ENCODE measurements around the gene POT1.

The POT1 gene

DNA sequence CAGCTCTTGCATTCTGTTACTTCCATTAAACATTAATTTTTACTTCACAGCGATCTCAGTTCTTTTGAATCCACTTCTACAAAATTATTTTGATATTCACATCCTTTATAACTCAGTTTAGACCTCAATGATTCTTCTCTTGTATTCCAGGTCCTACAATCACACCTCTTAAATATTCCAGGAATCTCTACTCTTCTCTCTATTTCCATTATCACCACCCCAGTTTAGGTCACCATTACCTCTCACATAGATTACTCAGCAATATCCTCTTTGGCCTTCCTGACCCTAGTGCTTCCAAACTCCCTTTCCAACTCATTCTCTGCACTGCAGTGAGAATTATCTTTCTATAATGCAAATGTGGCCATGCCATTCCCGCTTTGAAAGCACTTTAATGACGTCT, 136.9 kb downstream of the POT1 start:
- Histone ChIP-seq H3K27me3 (replicated peaks; ENCODE audit: control insufficient read depth, insufficient read depth, low read length) (no peaks in the 10 kb centered on the region), H3K36me3 (ENCODE audit: control insufficient read depth, insufficient read depth, low read length) (no peaks in the 10 kb centered on the region), H3K4me3 (replicated peaks; ENCODE audit: low read depth, low read length) (no peak overlapping the region)
- no peak for TF ChIP-seq CTCF (IDR thresholded peaks at IDR 0.05; ENCODE audit: insufficient read depth, low read length, poor library complexity, severe bottlenecking)
- no peak for DNase-seq (ENCODE audit: extremely low read depth, insufficient read length)

- Histone ChIP-seq H3K4me3 (replicated peaks; ENCODE audit: low read depth, low read length) (no peak overlapping the region), H3K27me3 (replicated peaks; ENCODE audit: control insufficient read depth, insufficient read depth, low read length) (no peaks in the 10 kb centered on the region), H3K36me3 (ENCODE audit: control insufficient read depth, insufficient read depth, low read length) (no peaks in the 10 kb centered on the region)
- no peak for DNase-seq (ENCODE audit: extremely low read depth, insufficient read length)
- no peak for TF ChIP-seq CTCF (IDR thresholded peaks at IDR 0.05; ENCODE audit: insufficient read depth, low read length, poor library complexity, severe bottlenecking)
Observed at GRCh38 chr7:124792002-124792401, 137.6 kb downstream of the POT1 start.

GRCh38 chr7:124791426-124791825, 138.2 kb downstream of the POT1 start:
- no peak for DNase-seq (ENCODE audit: extremely low read depth, insufficient read length)
- no peak for TF ChIP-seq CTCF (IDR thresholded peaks at IDR 0.05; ENCODE audit: insufficient read depth, low read length, poor library complexity, severe bottlenecking)
- Histone ChIP-seq H3K4me3 (replicated peaks; ENCODE audit: low read depth, low read length) (no peak overlapping the region), H3K27me3 (replicated peaks; ENCODE audit: control insufficient read depth, insufficient read depth, low read length) (no peaks in the 10 kb centered on the region), H3K36me3 (ENCODE audit: control insufficient read depth, insufficient read depth, low read length) (no peaks in the 10 kb centered on the region)

GRCh38 chr7:124790645-124791044, 139.0 kb downstream of the POT1 start:
- H3K4me3 ChIP-seq (replicated peaks; ENCODE audit: low read depth, low read length) = peak overlapping the region; percentile 8
- no peak for DNase-seq (ENCODE audit: extremely low read depth, insufficient read length)

GRCh38 chr7:124785994-124786393, 143.6 kb downstream of the POT1 start:
- Histone ChIP-seq H3K27me3 (replicated peaks; ENCODE audit: control insufficient read depth, insufficient read depth, low read length) (no peaks in the 10 kb centered on the region), H3K4me3 (replicated peaks; ENCODE audit: low read depth, low read length) (no peak overlapping the region), H3K36me3 (ENCODE audit: control insufficient read depth, insufficient read depth, low read length) (no peaks in the 10 kb centered on the region)
- no peak for DNase-seq (ENCODE audit: extremely low read depth, insufficient read length)
- no peak for TF ChIP-seq CTCF (IDR thresholded peaks at IDR 0.05; ENCODE audit: insufficient read depth, low read length, poor library complexity, severe bottlenecking)

More at GRCh38 chr7:124790645-124791044, 139.0 kb downstream of the POT1 start:
- H3K27me3 ChIP-seq (replicated peaks; ENCODE audit: control insufficient read depth, insufficient read depth, low read length) = no peaks in the 10 kb centered on the region
- H3K36me3 ChIP-seq (ENCODE audit: control insufficient read depth, insufficient read depth, low read length) = no peaks in the 10 kb centered on the region
- TF ChIP-seq CTCF (IDR thresholded peaks at IDR 0.05; ENCODE audit: insufficient read depth, low read length, poor library complexity, severe bottlenecking) = no peak

All from GM06990 (cell line).